ENCODE results near the gene CLPTM1. TPM values are rescaled to one million over a fixed set of nuclear protein-coding genes. Genes with fewer than 3 reads are reported as not detected.

CLPTM1 gene
- total and polyA plus RNA-seq, 5 donors = 81.4 to 106 (median 85.8) TPM

DNA sequence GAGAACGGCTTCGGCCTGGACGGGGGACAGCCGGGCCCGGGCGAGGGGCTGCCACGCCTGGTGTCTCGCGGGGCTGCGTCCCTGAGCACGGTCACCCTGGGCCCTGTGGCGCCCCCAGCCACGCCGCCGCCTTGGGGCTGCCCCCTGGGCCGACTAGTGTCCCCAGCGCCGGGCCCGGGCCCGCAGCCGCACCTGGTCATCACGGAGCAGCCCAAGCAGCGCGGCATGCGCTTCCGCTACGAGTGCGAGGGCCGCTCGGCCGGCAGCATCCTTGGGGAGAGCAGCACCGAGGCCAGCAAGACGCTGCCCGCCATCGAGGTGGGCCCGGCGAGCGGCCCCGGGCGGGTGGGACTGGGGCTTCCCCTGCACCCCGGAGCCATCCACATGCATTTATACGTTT, 56.8 kb downstream of the CLPTM1 start:
- H3K9me3 ChIP-seq (ENCODE audit: control insufficient read depth, low read length) = no peaks in the 10 kb centered on the region
- ATAC-seq (peak in 1 of 2 donors; percentile 40), DNase-seq (no peak)
- no peaks in the 10 kb centered on the region for H3K4me1 ChIP-seq (ENCODE audit: control insufficient read depth, insufficient read depth, low read length)
- no peak overlapping the region for H3K4me3 ChIP-seq (ENCODE audit: low read length)
- WGBS = 97% methylated on average over 42 of the region's 42 CpGs
- no peaks in the 10 kb centered on the region for H3K27me3 ChIP-seq (ENCODE audit: control insufficient read depth, insufficient read depth)
- intact Hi-C loops (cut with DNase I) = no loop called here
- H3K27ac ChIP-seq (ENCODE audit: low read length) = no peak overlapping the region

DNA sequence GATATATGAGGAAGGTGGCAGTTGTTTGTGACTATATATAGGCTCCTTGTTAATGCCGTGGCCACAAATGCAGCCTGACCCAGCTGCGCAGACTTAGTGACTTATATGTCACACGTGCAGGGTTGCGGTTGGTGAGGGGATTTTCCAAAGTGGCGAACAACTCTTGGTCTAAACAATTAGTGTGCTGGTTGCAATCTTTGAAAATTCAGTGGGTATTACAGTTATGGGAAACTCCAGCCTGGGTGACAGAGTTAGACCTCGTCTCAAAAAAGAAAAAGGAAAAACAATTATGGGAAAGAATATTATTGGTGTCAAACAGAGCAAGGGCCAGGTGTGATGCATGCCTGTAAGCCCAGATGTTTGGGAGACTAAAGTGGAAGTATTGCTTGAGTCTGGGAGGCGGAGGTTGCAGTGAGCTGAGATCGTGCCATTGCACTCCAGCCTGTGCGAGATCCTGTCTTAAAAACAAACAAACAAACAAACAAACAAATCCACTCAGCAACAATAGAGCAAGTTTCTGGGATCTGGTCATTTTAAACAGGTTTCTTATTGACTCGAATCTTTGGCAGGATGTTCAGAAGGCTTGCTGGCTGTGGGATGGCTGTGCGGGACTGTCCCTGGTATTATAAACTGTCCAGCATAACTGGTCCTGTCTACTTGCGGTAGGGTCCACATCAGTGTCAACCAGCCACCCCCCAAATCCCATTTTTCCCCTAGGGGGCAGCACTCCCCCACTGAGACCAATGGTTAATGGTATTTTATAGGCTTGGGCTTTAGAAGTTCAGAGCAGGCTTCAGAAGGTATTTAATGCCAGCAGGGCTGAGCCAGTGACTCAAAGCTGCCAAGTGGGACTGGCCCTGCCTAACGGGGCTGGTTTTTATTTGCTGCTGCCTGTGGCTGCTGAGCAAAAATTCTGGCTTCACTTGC, 61.5 kb downstream of the CLPTM1 start:
- Histone ChIP-seq H3K27me3 (ENCODE audit: control insufficient read depth, insufficient read depth) (no peaks in the 10 kb centered on the region), H3K27ac (ENCODE audit: low read length) (no peak overlapping the region), H3K4me1 (ENCODE audit: control insufficient read depth, insufficient read depth, low read length) (no peaks in the 10 kb centered on the region), H3K4me3 (ENCODE audit: low read length) (no peak overlapping the region), H3K9me3 (ENCODE audit: control insufficient read depth, low read length) (no peaks in the 10 kb centered on the region)
- intact Hi-C loops (cut with DNase I) = no loop called here
- peak; percentile 81 to 90 for ATAC-seq
- peak; percentile 58 to 80 (median 78) for DNase-seq
- 63% methylated on average over 13 of the region's 13 CpGs for WGBS

DNA sequence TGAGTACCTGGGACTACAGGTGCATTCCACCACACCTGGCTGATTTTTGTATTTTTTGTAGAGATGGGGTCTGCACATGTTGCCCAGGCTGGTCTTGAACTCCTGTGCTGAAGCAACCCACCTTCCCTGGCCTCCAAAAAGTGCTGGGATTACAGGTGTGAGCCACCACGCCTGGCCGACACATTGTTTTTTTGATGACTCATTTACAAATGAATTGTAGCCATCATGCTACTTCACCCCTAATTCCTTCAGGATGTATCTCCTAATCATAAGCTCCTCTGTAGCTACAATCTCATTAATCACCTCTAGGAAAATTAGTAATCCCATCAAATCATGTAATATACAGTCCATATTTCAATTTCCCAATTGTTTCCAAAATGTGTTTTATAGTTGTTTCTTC, 64.0 kb downstream of the CLPTM1 start:
- 93% methylated on average over 2 of the region's 2 CpGs for WGBS
- no peak for ATAC-seq
- Histone ChIP-seq H3K4me3 (ENCODE audit: low read length) (no peak overlapping the region), H3K4me1 (ENCODE audit: control insufficient read depth, insufficient read depth, low read length) (no peaks in the 10 kb centered on the region), H3K27me3 (ENCODE audit: control insufficient read depth, insufficient read depth) (no peaks in the 10 kb centered on the region), H3K27ac (ENCODE audit: low read length) (no peak overlapping the region), H3K9me3 (ENCODE audit: control insufficient read depth, low read length) (no peaks in the 10 kb centered on the region)
- no peak for DNase-seq
- intact Hi-C loops (cut with DNase I) = no loop called here

DNA sequence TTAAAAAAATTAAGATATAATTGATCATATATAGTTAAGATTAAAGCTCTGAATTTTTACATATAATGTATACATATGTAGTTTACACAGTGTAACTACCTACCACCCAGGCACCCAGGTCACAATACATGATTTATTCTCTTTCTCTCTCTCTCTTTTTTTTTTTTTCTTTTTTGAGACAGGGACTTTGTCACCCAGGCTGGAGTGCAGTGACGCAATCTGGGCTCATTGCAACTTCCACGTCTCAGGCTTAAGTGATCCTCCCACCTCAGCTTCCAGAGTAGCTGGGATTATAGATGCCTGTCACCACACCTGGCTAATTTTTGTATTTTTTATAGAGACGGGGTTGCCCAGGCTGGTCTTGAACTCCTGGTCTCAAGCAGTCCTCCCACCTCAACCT, 64.9 kb downstream of the CLPTM1 start:
- Histone ChIP-seq H3K9me3 (ENCODE audit: control insufficient read depth, low read length) (no peaks in the 10 kb centered on the region), H3K4me3 (ENCODE audit: low read length) (no peak overlapping the region), H3K4me1 (ENCODE audit: control insufficient read depth, insufficient read depth, low read length) (no peaks in the 10 kb centered on the region), H3K27ac (ENCODE audit: low read length) (no peak overlapping the region), H3K27me3 (ENCODE audit: control insufficient read depth, insufficient read depth) (no peaks in the 10 kb centered on the region)
- ATAC-seq = no peak
- intact Hi-C loops (cut with DNase I) = no loop called here
- WGBS = 87% methylated on average over 3 of the region's 3 CpGs
- no peak for DNase-seq

DNA sequence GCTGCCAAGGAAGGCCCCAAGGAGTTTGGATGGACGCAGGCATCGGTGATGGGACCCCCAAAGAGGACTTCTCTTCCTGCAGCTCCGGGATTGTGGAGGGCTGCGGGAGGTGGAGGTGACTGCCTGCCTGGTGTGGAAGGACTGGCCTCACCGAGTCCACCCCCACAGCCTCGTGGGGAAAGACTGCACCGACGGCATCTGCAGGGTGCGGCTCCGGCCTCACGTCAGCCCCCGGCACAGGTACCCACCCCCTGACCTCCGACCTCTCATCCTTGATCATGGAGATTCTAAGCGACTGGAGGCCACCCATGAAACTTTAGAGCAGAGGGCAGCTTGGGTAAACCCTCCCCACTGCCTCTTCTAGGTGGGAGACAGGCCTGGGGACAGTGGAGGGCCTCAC, 66.8 kb downstream of the CLPTM1 start:
- Histone ChIP-seq H3K4me3 (ENCODE audit: low read length) (no peak overlapping the region), H3K9me3 (ENCODE audit: control insufficient read depth, low read length) (no peaks in the 10 kb centered on the region), H3K27me3 (ENCODE audit: control insufficient read depth, insufficient read depth) (no peaks in the 10 kb centered on the region), H3K27ac (ENCODE audit: low read length) (no peak overlapping the region), H3K4me1 (ENCODE audit: control insufficient read depth, insufficient read depth, low read length) (no peaks in the 10 kb centered on the region)
- no peak for ATAC-seq
- intact Hi-C loops (cut with DNase I) = no loop called here
- no peak for DNase-seq
- WGBS = 79% methylated on average over 14 of the region's 14 CpGs

DNA sequence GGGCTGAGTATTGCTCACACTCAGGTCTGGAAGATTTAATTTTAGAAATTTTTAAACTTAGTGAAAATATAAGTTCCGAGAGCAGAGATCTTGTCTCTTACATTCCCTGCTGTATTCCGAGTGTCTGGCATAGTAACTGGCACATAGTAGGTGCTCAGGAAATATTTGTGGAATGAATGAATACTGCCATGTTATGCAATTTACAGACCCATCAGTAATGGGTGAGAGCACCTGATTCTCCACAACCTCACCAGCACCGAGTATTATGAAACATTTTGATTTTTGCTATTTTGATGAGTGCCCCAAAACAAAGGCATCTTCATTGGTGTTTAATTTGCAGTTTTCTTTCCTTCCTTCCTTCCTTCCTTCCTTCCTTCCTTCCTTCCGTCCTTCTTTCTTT, 67.9 kb downstream of the CLPTM1 start:
- DNase-seq = no peak
- no peak for ATAC-seq
- WGBS = 85% methylated on average over 4 of the region's 4 CpGs

DNA sequence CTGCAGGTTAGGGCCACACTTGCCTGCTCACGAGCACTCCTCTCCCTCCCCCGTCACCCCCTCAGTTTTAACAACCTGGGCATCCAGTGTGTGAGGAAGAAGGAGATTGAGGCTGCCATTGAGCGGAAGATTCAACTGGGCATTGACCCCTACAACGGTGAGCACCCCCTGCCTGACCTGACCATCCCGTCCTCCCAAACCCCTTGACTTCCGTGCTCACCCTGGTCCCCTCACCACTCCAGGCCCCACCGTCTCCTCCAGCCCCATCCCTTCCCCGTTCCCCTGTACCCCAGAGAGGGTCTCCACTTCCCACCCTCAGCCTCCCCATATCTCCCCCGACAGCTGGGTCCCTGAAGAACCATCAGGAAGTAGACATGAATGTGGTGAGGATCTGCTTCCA, 70.1 kb downstream of the CLPTM1 start:
- Histone ChIP-seq H3K27me3 (ENCODE audit: control insufficient read depth, insufficient read depth) (no peaks in the 10 kb centered on the region), H3K4me3 (ENCODE audit: low read length) (no peak overlapping the region), H3K4me1 (ENCODE audit: control insufficient read depth, insufficient read depth, low read length) (no peaks in the 10 kb centered on the region), H3K27ac (ENCODE audit: low read length) (no peak overlapping the region), H3K9me3 (ENCODE audit: control insufficient read depth, low read length) (no peaks in the 10 kb centered on the region)
- 97% methylated on average over 9 of the region's 9 CpGs for WGBS
- no peak for ATAC-seq
- intact Hi-C loops (cut with DNase I) = no loop called here
- DNase-seq = no peak

More for the DNA sequence above, 67.9 kb downstream of the CLPTM1 start:
- H3K27ac ChIP-seq (ENCODE audit: low read length) = no peak overlapping the region
- intact Hi-C loops (cut with DNase I) = no loop called here
- H3K4me3 ChIP-seq (ENCODE audit: low read length) = no peak overlapping the region
- no peaks in the 10 kb centered on the region for H3K4me1 ChIP-seq (ENCODE audit: control insufficient read depth, insufficient read depth, low read length)
- H3K9me3 ChIP-seq (ENCODE audit: control insufficient read depth, low read length) = no peaks in the 10 kb centered on the region
- no peaks in the 10 kb centered on the region for H3K27me3 ChIP-seq (ENCODE audit: control insufficient read depth, insufficient read depth)

DNA sequence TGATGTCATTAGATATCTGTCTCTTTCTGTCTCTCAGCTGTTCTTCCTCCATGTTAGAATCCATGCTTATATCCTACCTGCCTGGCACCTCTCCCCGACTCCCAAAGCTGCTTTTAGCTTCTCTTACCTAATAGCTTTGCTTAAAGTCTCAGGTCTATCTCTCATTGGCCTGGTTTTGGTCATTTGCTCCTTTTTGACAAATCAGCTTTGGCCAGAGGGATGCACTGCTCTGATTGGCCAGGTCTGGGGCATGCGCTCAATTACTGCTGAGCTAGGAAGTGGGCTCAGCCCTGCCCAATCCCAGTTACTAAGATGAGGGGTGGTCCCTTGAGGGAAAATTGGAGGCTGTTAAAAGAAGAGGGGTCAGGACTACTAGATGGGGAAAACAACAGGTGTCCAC, 72.2 kb downstream of the CLPTM1 start:
- H3K4me3 ChIP-seq (ENCODE audit: low read length) = no peak overlapping the region
- DNase-seq = no peak
- WGBS = 97% methylated on average over 2 of the region's 2 CpGs
- intact Hi-C loops (cut with DNase I) = no loop called here
- H3K27me3 ChIP-seq (ENCODE audit: control insufficient read depth, insufficient read depth) = no peaks in the 10 kb centered on the region
- no peak for ATAC-seq
- H3K9me3 ChIP-seq (ENCODE audit: control insufficient read depth, low read length) = no peaks in the 10 kb centered on the region
- no peaks in the 10 kb centered on the region for H3K4me1 ChIP-seq (ENCODE audit: control insufficient read depth, insufficient read depth, low read length)
- H3K27ac ChIP-seq (ENCODE audit: low read length) = no peak overlapping the region

DNA sequence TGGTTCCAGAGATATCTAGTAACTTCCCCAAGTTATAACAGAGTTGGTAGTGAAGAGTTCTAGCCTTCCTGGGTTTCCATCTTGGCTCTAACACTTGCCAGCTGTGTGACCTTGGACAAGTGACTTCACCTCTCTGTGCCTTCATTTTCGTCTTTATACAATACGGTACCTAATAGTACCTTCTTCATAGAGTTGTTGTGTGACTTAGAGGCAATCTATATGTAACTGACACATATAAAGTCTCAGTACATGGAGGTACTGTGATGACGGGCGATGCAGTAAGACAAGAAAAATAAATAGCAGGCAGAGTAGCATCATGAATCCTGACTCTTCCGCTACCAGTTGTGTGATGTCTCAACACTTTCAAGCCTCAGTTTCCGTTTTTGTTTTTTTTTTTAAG, 75.6 kb downstream of the CLPTM1 start:
- intact Hi-C loops (cut with DNase I) = no loop called here
- 89% methylated on average over 6 of the region's 6 CpGs for WGBS
- H3K9me3 ChIP-seq (ENCODE audit: control insufficient read depth, low read length) = no peaks in the 10 kb centered on the region
- ATAC-seq (no peak), DNase-seq (no peak)
- no peaks in the 10 kb centered on the region for H3K27me3 ChIP-seq (ENCODE audit: control insufficient read depth, insufficient read depth)
- H3K4me1 ChIP-seq (ENCODE audit: control insufficient read depth, insufficient read depth, low read length) = no peaks in the 10 kb centered on the region
- no peak overlapping the region for H3K27ac ChIP-seq (ENCODE audit: low read length)
- no peak overlapping the region for H3K4me3 ChIP-seq (ENCODE audit: low read length)

DNA sequence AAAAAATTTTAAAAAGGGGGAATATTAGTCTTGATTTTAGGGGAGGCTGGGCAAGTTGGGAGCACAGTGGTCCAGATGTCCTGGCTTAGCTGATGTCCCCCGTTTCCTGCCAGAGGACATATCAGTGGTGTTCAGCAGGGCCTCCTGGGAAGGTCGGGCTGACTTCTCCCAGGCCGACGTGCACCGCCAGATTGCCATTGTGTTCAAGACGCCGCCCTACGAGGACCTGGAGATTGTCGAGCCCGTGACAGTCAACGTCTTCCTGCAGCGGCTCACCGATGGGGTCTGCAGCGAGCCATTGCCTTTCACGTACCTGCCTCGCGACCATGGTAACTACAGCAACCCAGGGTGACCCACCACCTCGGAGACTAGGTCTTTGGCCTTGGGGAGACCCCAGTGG, 77.2 kb downstream of the CLPTM1 start:
- Histone ChIP-seq H3K27ac (ENCODE audit: low read length) (no peak overlapping the region), H3K9me3 (ENCODE audit: control insufficient read depth, low read length) (no peaks in the 10 kb centered on the region), H3K27me3 (ENCODE audit: control insufficient read depth, insufficient read depth) (no peaks in the 10 kb centered on the region), H3K4me3 (ENCODE audit: low read length) (no peak overlapping the region), H3K4me1 (ENCODE audit: control insufficient read depth, insufficient read depth, low read length) (no peaks in the 10 kb centered on the region)
- DNase-seq (no peak), ATAC-seq (no peak)
- intact Hi-C loops (cut with DNase I) = no loop called here
- WGBS = 77% methylated on average over 18 of the region's 18 CpGs

DNA sequence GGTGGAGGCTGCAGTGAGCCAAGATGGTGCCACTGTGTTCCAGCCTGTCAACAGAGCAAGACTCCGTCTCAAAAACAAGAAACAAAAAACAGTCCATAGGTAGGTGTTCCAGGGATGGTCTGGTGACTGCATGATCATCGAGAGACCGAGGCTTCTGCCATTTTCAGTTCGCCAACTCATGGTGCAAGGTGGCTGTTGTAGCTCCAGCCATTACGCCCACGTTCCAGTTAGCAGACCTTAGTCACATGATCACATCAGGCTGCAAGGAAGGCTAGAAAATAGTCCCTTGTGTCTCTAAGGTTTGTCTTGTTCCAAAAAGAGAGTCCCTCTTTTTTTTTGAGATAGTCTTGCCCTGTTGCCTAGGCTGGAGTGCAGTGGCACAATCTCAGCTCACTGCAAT, 80.6 kb downstream of the CLPTM1 start:
- DNase-seq (no peak), ATAC-seq (no peak)
- 95% methylated on average over 6 of the region's 6 CpGs for WGBS
- H3K27me3 ChIP-seq (ENCODE audit: control insufficient read depth, insufficient read depth) = no peaks in the 10 kb centered on the region
- peaks cover 4% of the 10 kb centered on the region for H3K4me1 ChIP-seq (ENCODE audit: control insufficient read depth, insufficient read depth, low read length)
- H3K27ac ChIP-seq (ENCODE audit: low read length) = no peak overlapping the region
- no peaks in the 10 kb centered on the region for H3K9me3 ChIP-seq (ENCODE audit: control insufficient read depth, low read length)
- intact Hi-C loops (cut with DNase I) = no loop called here
- no peak overlapping the region for H3K4me3 ChIP-seq (ENCODE audit: low read length)
